Measurements from ENCODE around the gene ST3GAL2. TPM values are rescaled to one million over a fixed set of nuclear protein-coding genes. Genes with fewer than 3 reads are reported as not detected.

ST3GAL2 gene
- total and polyA plus RNA-seq, 2 of the 4 experiments (the other 2 are of a cell fraction), result 17.4 to 17.7 TPM

GRCh38 chr16:70483426-70483825 is 44.5 kb upstream of the ST3GAL2 start:
- H3K14ac ChIP-seq (replicated peaks; ENCODE audit: low read depth, low read length), result no peak overlapping the region
- no peaks in the 10 kb centered on the region for H3K27me3 ChIP-seq (ENCODE audit: control insufficient read depth, insufficient read depth, low read length)
- no TSS peak for BruUV-seq (replicated peaks)
- no peak overlapping the region for H2BK5ac ChIP-seq (ENCODE audit: low read depth, low read length, poor library complexity, severe bottlenecking)
- no peak overlapping the region for H2BK120ac ChIP-seq (ENCODE audit: low read depth, low read length)
- 0 out of 4 replicates have a peak, but pooled peaks cover 0 to 4% of the 10 kb centered on the region in 2 experiments for H3K79me1 ChIP-seq (ENCODE audit: low read depth in 1 of 2, low read length in 2 of 2)
- no peak overlapping the region for H3K23ac ChIP-seq (ENCODE audit: low read depth, low read length)
- H3K18ac ChIP-seq (ENCODE audit: low read depth, low read length), result no peak overlapping the region
- H3K9me1 ChIP-seq (ENCODE audit: insufficient read depth, low read length), result peaks cover 20% of the 10 kb centered on the region
- no peak overlapping the region for H2BK20ac ChIP-seq (ENCODE audit: low read depth, low read length)
- H2AK5ac ChIP-seq (ENCODE audit: low read depth, low read length), result no peak overlapping the region
- intact Hi-C loops (cut with micrococcal nuclease), result loop anchor here (5.0 kb wide), 1 partner anchor 101 kb away; no protein-coding TSS in a partner anchor
- TF ChIP-seq NFE2L2 (IDR thresholded peaks at IDR 0.05; ENCODE audit: low read depth, low read length) (no peak), MXI1 (IDR thresholded peaks at IDR 0.05; ENCODE audit: borderline replicate concordance, low read depth, low read length) (no peak), RCOR1 (IDR thresholded peaks at IDR 0.05; ENCODE audit: insufficient replicate concordance, low read length) (no peak), CHD1 (IDR thresholded peaks at IDR 0.05; ENCODE audit: low read depth, low read length) (no peak), FOS (IDR thresholded peaks at IDR 0.05; ENCODE audit: low read depth, low read length) (no peak), SMC3 (IDR thresholded peaks at IDR 0.05; ENCODE audit: low read depth, low read length) (no peak), BHLHE40 (IDR thresholded peaks at IDR 0.05; ENCODE audit: low read depth, low read length) (no peak), MAFK (IDR thresholded peaks at IDR 0.05; ENCODE audit: low read depth, low read length) (no peak), POLR2A (IDR thresholded peaks at IDR 0.05; ENCODE audit: low read depth, low read length) (no peak), USF2 (IDR thresholded peaks at IDR 0.05; ENCODE audit: low read depth, low read length) (no peak), RAD21 (IDR thresholded peaks at IDR 0.05; ENCODE audit: low read length) (no peak), MAZ (IDR thresholded peaks at IDR 0.05; ENCODE audit: borderline replicate concordance, low read depth, low read length) (no peak)
- H3K4me1 ChIP-seq (ENCODE audit: control insufficient read depth, insufficient read depth, low read length), result peaks cover 8% of the 10 kb centered on the region
- H3K9ac ChIP-seq (ENCODE audit: low read depth, low read length), result no peak overlapping the region
- in situ Hi-C loops (cut with MboI; ENCODE audit: low sequenced_read_pairs), result no loop called here
- H4K5ac ChIP-seq (ENCODE audit: low read depth, low read length), result no peak overlapping the region
- H3K4ac ChIP-seq (ENCODE audit: low read depth, low read length), result no peak overlapping the region
- no peak overlapping the region for H2AFZ ChIP-seq (replicated peaks; ENCODE audit: low read length, poor library complexity)
- ChIA-PET POLR2A (ENCODE audit: unreplicated experiment) (no interaction called here), CTCF (no interaction called here)
- no peaks in the 10 kb centered on the region for H3K9me3 ChIP-seq (ENCODE audit: control insufficient read depth, insufficient read depth, low read length)
- no peak overlapping the region for H3K4me3 ChIP-seq (ENCODE audit: insufficient read depth, low read depth, low read length)
- H2BK15ac ChIP-seq (ENCODE audit: low read depth, low read length), result no peak overlapping the region
- WGBS, 2 experiments (ENCODE audit: extremely low coverage in 2 of 2, insufficient read length in 1 of 2), result 96% methylated on average over 5 of the region's 5 CpGs; no CpG with 5 or more reads in 1 of the 2 experiments
- no peak overlapping the region for H2AK9ac ChIP-seq (replicated peaks; ENCODE audit: low read depth, low read length, poor library complexity)
- DNase-seq (no peak), ATAC-seq (ENCODE audit: low read depth) (no peak)
- no peak overlapping the region for H3K27ac ChIP-seq (ENCODE audit: insufficient read depth, low read length)
- peaks cover 54% of the 10 kb centered on the region for H3K36me3 ChIP-seq (ENCODE audit: control insufficient read depth, insufficient read depth, low read length)
- no peak overlapping the region for H3K4me2 ChIP-seq (ENCODE audit: low read depth, low read length)
- H3K56ac ChIP-seq (ENCODE audit: extremely low read depth, insufficient read depth, low read length), result no peak overlapping the region
- H4K8ac ChIP-seq (ENCODE audit: low read depth in 2 of 2, low read length in 2 of 2), result no peak overlapping the region
- no peaks in the 10 kb centered on the region for H4K20me1 ChIP-seq (ENCODE audit: insufficient read depth, low read length)
- no peak overlapping the region for H4K91ac ChIP-seq (ENCODE audit: insufficient read depth, low read depth, low read length)
- dilution Hi-C loops (cut with HindIII; ENCODE audit: low sequenced_read_pairs, unreplicated experiment), result no loop called here

Measured in IMR-90 (cell line).